Endodermal cell (in vitro differentiated cells): ENCODE data around the gene SCN8A. TPM values are rescaled to one million over a fixed set of nuclear protein-coding genes. Genes with fewer than 3 reads are reported as not detected.

Source experiments
- DNase-seq: peaks from one replicate; pipeline ENCODE4 v3.0.0-alpha.2; 2017
- H3K27ac ChIP-seq: 2 replicates; pipeline ENCODE4 v1.5.1; 2013; ENCODE audit warnings: mild to moderate bottlenecking, low read depth, low read length, moderate library complexity
- H3K27me3 ChIP-seq: 2 replicates; pipeline ENCODE4 v1.6.1; 2013; ENCODE audit warnings: mild to moderate bottlenecking, low read length, moderate library complexity; ENCODE audit not compliant: insufficient read depth, control insufficient read depth, poor library complexity, severe bottlenecking
- H3K36me3 ChIP-seq: 2 replicates; pipeline ENCODE4 v1.7.0; 2013; ENCODE audit warnings: mild to moderate bottlenecking, low read length, moderate library complexity; ENCODE audit not compliant: control insufficient read depth, insufficient read depth
- H3K4me1 ChIP-seq: one replicate; pipeline ENCODE4 v1.7.0; 2013; ENCODE audit warnings: low read length; ENCODE audit not compliant: control insufficient read depth, insufficient read depth
- H3K4me3 ChIP-seq: 2 replicates; pipeline ENCODE4 v1.5.1; 2013; ENCODE audit warnings: mild to moderate bottlenecking, low read length, moderate library complexity
- H3K9ac ChIP-seq: 2 replicates; pipeline ENCODE4 v1.6.1; 2013; ENCODE audit warnings: mild to moderate bottlenecking, low read length, moderate library complexity; ENCODE audit not compliant: poor library complexity, severe bottlenecking; ENCODE audit errors: extremely low read depth
- H3K9me3 ChIP-seq: 2 replicates; pipeline ENCODE4 v1.6.1; 2013; ENCODE audit warnings: mild to moderate bottlenecking, low read length, moderate library complexity; ENCODE audit not compliant: control insufficient read depth
- H3K27ac Mint-ChIP-seq: 2 replicates; pipeline ENCODE4 v1.8.0; 2020; ENCODE audit warnings: mixed read lengths
- H3K27me3 Mint-ChIP-seq: 2 replicates; pipeline ENCODE4 v1.8.0; 2021; ENCODE audit warnings: mild to moderate bottlenecking, mixed read lengths; ENCODE audit not compliant: insufficient read depth
- H3K36me3 Mint-ChIP-seq: 2 replicates; pipeline ENCODE4 v1.8.0; 2020; ENCODE audit warnings: low read depth, mixed read lengths
- H3K4me1 Mint-ChIP-seq: 2 replicates; pipeline ENCODE4 v1.8.0; 2020; ENCODE audit warnings: mixed read lengths
- H3K4me3 Mint-ChIP-seq: 2 replicates; pipeline ENCODE4 v1.8.0; 2020; ENCODE audit warnings: mild to moderate bottlenecking, moderate library complexity, mixed read lengths
- H3K9me3 Mint-ChIP-seq: 2 replicates; pipeline ENCODE4 v1.8.0; 2020; ENCODE audit warnings: mild to moderate bottlenecking, mixed read lengths
- CTCF ChIP-seq: fragments of 200-600 bp; sonication (generic); conservative IDR thresholded peaks from 2 replicates; pipeline ENCODE4 v1.5.0; 2021; ENCODE audit warnings: antibody characterized with exemption, mild to moderate bottlenecking
- WGBS, 2 experiments: methylation state at CpG; one replicate each; pipeline versions ENCODE4 v1.1.5 to v1.1.7; 2013; ENCODE audit warnings: missing lambda C conversion rate in 2 of 2, mixed read lengths in 1 of 2; ENCODE audit not compliant: insufficient coverage in 1 of 2, insufficient read length in 1 of 2; 5-methylcytosine and 5-hydroxymethylcytosine counted together
- total RNA-seq, 2 donors: library from RNA; stranded (reverse); fragmentation: NEBNext Ultra II Directional in 1 of 2; extraction: Animal tissue kit (Norgen Biotek cat#: 25700) in 1 of 2; gene quantifications; 2 replicates in 1 of 2; 3 replicates in 1 of 2; pipeline ENCODE4 v1.2.1, GENCODE V29; 2021

The SCN8A gene
- total RNA-seq, 2 donors from 2014 or later: 9.5 to 9.7 TPM

- Mint-ChIP-seq H3K27ac (no peak overlapping the region), H3K36me3 (no peaks in the 10 kb centered on the region), H3K4me1 (peaks cover 3% of the 10 kb centered on the region), H3K9me3 (no peaks in the 10 kb centered on the region), H3K4me3 (peak overlapping the region; percentile 53), H3K27me3 (peaks cover 69% of the 10 kb centered on the region)
- peaks cover 46% of the 10 kb centered on the region for H3K27me3 ChIP-seq
- H3K9me3 ChIP-seq: no peaks in the 10 kb centered on the region
- no peaks in the 10 kb centered on the region for H3K4me1 ChIP-seq
- no peak overlapping the region for H3K9ac ChIP-seq
- DNase-seq: no peak
- 57 to 84% methylated on average over 3 to 6 of the region's 6 CpGs for WGBS, 2 experiments
- peak; percentile 46 for TF ChIP-seq CTCF
- H3K36me3 ChIP-seq: no peaks in the 10 kb centered on the region
- no peak overlapping the region for H3K27ac ChIP-seq
- no peak overlapping the region for H3K4me3 ChIP-seq
Measured at GRCh38 chr12:51815571-51815970, 224.5 kb downstream of the SCN8A start.

- Mint-ChIP-seq H3K27ac (no peak overlapping the region), H3K36me3 (no peaks in the 10 kb centered on the region), H3K9me3 (no peaks in the 10 kb centered on the region), H3K4me3 (no peak overlapping the region), H3K4me1 (peaks cover 3% of the 10 kb centered on the region), H3K27me3 (peaks cover 69% of the 10 kb centered on the region)
- no peaks in the 10 kb centered on the region for H3K9me3 ChIP-seq
- no peak overlapping the region for H3K9ac ChIP-seq
- no peak for TF ChIP-seq CTCF
- H3K4me3 ChIP-seq: no peak overlapping the region
- no peak for DNase-seq
- no peaks in the 10 kb centered on the region for H3K36me3 ChIP-seq
- 91 to 98% methylated on average over 5 to 10 of the region's 10 CpGs for WGBS, 2 experiments
- no peaks in the 10 kb centered on the region for H3K4me1 ChIP-seq
- H3K27ac ChIP-seq: no peak overlapping the region
- H3K27me3 ChIP-seq: peaks cover 46% of the 10 kb centered on the region
Measured at GRCh38 chr12:51817027-51817953, 226.3 kb downstream of the SCN8A start.

- H3K4me3 Mint-ChIP-seq: no peak overlapping the region
- WGBS, 2 experiments: 81 to 100% methylated on average over 1 to 4 of the region's 5 CpGs
- no peak for DNase-seq
- no peak overlapping the region for H3K27ac Mint-ChIP-seq
- H3K4me1 Mint-ChIP-seq: peaks cover 3% of the 10 kb centered on the region
- peaks cover 65% of the 10 kb centered on the region for H3K27me3 Mint-ChIP-seq
- Histone ChIP-seq H3K9me3 (no peaks in the 10 kb centered on the region), H3K9ac (no peak overlapping the region), H3K4me3 (no peak overlapping the region), H3K36me3 (no peaks in the 10 kb centered on the region), H3K27me3 (peaks cover 44% of the 10 kb centered on the region), H3K4me1 (no peaks in the 10 kb centered on the region), H3K27ac (no peak overlapping the region)
- TF ChIP-seq CTCF: no peak
- no peaks in the 10 kb centered on the region for H3K9me3 Mint-ChIP-seq
- H3K36me3 Mint-ChIP-seq: no peaks in the 10 kb centered on the region
Measured at GRCh38 chr12:51818086-51818485, 227.1 kb downstream of the SCN8A start.
